Glutamatergic neuron (in vitro differentiated cells): ENCODE results near the gene MTERF2. TPM values are rescaled to one million over a fixed set of nuclear protein-coding genes. Genes with fewer than 3 reads are reported as not detected.

ENCODE experiments used
- DNase-seq: peaks from one replicate; pipeline ENCODE4 v3.0.0; 2022
- H3K27ac Mint-ChIP-seq: one replicate; pipeline ENCODE4 v1.8.0; 2020; ENCODE audit warnings: mild to moderate bottlenecking, mixed read lengths, inconsistent platforms; ENCODE audit not compliant: unreplicated experiment
- H3K27me3 Mint-ChIP-seq: one replicate; pipeline ENCODE4 v1.8.0; 2020; ENCODE audit warnings: mild to moderate bottlenecking, moderate library complexity, mixed read lengths, inconsistent platforms; ENCODE audit not compliant: unreplicated experiment
- H3K36me3 Mint-ChIP-seq: one replicate; pipeline ENCODE4 v1.8.0; 2020; ENCODE audit warnings: mild to moderate bottlenecking, mixed read lengths, inconsistent platforms; ENCODE audit not compliant: unreplicated experiment
- H3K4me1 Mint-ChIP-seq: one replicate; pipeline ENCODE4 v1.8.0; 2020; ENCODE audit warnings: mild to moderate bottlenecking, low read depth, mixed read lengths, inconsistent platforms; ENCODE audit not compliant: unreplicated experiment
- H3K4me3 Mint-ChIP-seq: one replicate; pipeline ENCODE4 v1.8.0; 2020; ENCODE audit warnings: mild to moderate bottlenecking, mixed read lengths, inconsistent platforms; ENCODE audit not compliant: unreplicated experiment
- H3K9me3 Mint-ChIP-seq: one replicate; pipeline ENCODE4 v1.8.0; 2020; ENCODE audit warnings: mild to moderate bottlenecking, moderate library complexity, mixed read lengths, inconsistent platforms; ENCODE audit not compliant: unreplicated experiment
- total RNA-seq: library from RNA; stranded (reverse); fragmentation: NEBNext Ultra II Directional; extraction: Animal tissue kit (Norgen Biotek cat#: 25700); gene quantifications from one replicate; pipeline ENCODE4 v1.2.1, GENCODE V29; 2021; ENCODE audit not compliant: unreplicated experiment
- TF ChIP-seq, protein P1 (sequence below): fragments of 200-600 bp; sonication (generic); IDR thresholded peaks from one replicate; pipeline ENCODE4 v1.5.0; 2021; ENCODE audit not compliant: partially characterized antibody, unreplicated experiment

The MTERF2 gene
- total RNA-seq, 1 donor from 2014 or later, result 13.2 TPM

DNA sequence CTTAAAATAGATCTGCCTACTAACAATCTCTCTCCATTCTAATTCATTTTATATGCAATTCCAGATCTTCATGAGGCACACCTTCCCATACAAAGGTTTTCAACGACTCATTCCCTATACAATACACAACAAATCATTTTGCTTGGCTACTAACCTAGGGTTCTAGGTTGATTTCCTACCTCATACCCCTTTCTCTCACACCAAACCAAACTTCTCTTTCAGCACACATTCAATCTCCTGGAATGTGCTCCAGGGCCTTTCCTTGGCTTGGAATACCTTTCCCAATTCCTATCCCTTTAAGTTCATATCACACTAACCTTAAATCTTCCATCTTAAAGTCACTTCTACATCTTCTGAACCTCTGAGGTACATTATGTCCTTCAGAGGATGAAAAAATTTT lies 38.7 kb upstream of the MTERF2 start:
- Mint-ChIP-seq H3K36me3 (no peaks in the 10 kb centered on the region), H3K9me3 (no peaks in the 10 kb centered on the region), H3K4me3 (no peak overlapping the region), H3K27me3 (peaks cover 1% of the 10 kb centered on the region), H3K4me1 (peaks cover 5% of the 10 kb centered on the region), H3K27ac (no peak overlapping the region)
- DNase-seq, result no peak
- TF ChIP-seq, protein P1, sequence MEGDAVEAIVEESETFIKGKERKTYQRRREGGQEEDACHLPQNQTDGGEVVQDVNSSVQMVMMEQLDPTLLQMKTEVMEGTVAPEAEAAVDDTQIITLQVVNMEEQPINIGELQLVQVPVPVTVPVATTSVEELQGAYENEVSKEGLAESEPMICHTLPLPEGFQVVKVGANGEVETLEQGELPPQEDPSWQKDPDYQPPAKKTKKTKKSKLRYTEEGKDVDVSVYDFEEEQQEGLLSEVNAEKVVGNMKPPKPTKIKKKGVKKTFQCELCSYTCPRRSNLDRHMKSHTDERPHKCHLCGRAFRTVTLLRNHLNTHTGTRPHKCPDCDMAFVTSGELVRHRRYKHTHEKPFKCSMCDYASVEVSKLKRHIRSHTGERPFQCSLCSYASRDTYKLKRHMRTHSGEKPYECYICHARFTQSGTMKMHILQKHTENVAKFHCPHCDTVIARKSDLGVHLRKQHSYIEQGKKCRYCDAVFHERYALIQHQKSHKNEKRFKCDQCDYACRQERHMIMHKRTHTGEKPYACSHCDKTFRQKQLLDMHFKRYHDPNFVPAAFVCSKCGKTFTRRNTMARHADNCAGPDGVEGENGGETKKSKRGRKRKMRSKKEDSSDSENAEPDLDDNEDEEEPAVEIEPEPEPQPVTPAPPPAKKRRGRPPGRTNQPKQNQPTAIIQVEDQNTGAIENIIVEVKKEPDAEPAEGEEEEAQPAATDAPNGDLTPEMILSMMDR, result no peak

DNA sequence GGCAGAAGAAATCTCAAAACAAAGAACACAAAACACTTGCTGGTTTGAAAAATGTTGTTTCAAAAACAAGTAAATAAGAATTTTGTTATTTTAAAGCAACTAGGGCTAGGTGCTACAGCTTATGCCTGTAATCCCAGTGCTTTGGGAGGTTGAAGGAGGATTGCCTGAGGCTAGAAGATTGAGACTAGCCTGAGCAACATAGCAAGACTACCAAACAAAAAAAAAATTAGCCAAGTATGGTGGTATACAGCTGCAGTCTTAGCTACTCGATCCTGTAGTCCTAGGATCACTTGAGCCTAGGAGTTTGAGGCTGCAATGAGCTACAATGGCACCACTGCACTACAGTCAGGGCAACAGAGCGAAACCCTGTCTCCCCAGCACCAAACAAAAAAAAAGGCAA lies 32.6 kb upstream of the MTERF2 start:
- H3K4me3 Mint-ChIP-seq, result no peak overlapping the region
- H3K36me3 Mint-ChIP-seq, result no peaks in the 10 kb centered on the region

DNA sequence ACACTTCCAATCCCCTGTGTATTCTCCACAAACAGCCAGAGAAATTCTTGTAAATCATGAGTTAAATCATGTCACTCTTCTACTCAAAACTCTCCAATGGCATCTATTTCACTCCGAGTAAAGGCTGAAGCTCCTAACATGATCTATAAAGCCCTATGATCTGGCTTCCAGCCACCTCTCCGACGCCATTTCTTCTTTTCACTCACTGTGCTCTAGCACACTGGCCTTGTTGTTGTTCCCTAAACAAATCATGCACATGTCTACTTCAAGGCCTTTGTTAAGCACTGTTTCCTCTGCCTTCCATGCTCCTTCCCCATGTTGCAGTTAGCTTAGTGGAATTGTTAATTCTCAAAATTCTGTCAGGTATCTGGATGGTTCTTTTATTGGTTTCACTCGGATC lies 30.1 kb upstream of the MTERF2 start:
- no peak for DNase-seq
- TF ChIP-seq, protein P1, result no peak
- no peaks in the 10 kb centered on the region for H3K27me3 Mint-ChIP-seq
- H3K4me3 Mint-ChIP-seq, result no peak overlapping the region
- H3K36me3 Mint-ChIP-seq, result no peaks in the 10 kb centered on the region
- H3K9me3 Mint-ChIP-seq, result no peaks in the 10 kb centered on the region
- no peaks in the 10 kb centered on the region for H3K4me1 Mint-ChIP-seq
- no peak overlapping the region for H3K27ac Mint-ChIP-seq

More for the DNA sequence above, 32.6 kb upstream of the MTERF2 start:
- no peak overlapping the region for H3K27ac Mint-ChIP-seq
- H3K4me1 Mint-ChIP-seq, result no peaks in the 10 kb centered on the region
- TF ChIP-seq, protein P1, result no peak
- DNase-seq, result no peak
- H3K27me3 Mint-ChIP-seq, result no peaks in the 10 kb centered on the region
- no peaks in the 10 kb centered on the region for H3K9me3 Mint-ChIP-seq

DNA sequence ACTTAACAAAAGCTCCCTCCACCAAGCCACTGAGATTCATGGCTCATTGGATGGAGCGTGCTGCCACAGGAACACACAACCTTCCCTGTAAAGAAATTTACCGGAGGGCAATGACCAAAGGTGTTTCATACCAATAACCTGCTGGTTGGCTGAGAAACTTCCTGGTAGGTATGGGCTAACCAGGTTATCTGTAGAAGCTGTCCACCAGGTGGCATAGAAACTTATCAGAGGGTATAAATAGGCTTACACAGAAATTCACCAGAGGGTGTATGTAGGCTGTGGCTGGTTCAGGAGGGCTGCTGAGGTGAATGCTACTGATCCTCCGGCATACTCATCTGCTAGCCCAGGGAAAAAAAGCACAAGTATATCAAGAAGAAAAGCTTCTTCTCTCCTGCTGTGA lies 27.1 kb upstream of the MTERF2 start:
- Mint-ChIP-seq H3K9me3 (no peaks in the 10 kb centered on the region), H3K36me3 (no peaks in the 10 kb centered on the region), H3K4me1 (no peaks in the 10 kb centered on the region), H3K27ac (no peak overlapping the region), H3K4me3 (no peak overlapping the region), H3K27me3 (no peaks in the 10 kb centered on the region)
- DNase-seq, result no peak
- TF ChIP-seq, protein P1, result no peak

DNA sequence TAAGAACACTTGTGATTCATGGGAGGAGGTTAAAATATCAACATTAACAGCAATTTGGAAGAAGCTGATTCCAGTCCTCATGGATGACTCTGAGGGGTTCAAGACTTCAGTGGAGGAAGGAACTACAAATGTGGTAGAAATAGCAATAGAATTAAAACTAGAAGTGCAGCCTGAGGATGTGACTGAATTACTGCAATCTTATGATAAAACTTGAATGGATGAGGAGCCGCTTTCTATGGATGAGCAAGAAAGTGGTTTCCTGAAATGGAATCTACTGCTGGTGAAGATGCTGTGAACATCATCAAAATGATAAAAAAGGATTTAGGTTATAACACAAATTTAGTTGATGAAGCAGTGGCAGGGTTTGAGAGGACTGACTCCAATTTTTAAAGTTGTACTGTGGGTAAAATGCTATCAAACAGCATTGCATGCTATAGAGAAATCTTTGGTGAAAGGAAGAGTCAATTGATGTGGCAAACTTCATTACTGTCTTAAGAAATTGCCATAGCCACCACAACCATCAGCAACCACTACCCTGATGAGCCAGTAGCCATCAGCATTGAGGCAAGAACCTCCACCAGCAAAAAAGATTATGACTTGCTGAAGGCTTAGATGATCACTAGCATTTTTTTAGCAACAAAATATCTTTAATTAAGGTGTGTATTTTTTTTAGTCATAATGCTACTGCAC lies 25.9 kb upstream of the MTERF2 start:
- H3K27ac Mint-ChIP-seq, result no peak overlapping the region
- H3K27me3 Mint-ChIP-seq, result no peaks in the 10 kb centered on the region
- H3K4me1 Mint-ChIP-seq, result no peaks in the 10 kb centered on the region
- TF ChIP-seq, protein P1, result no peak
- H3K9me3 Mint-ChIP-seq, result peaks cover 2% of the 10 kb centered on the region
- DNase-seq, result no peak
- H3K36me3 Mint-ChIP-seq, result peaks cover 5% of the 10 kb centered on the region
- H3K4me3 Mint-ChIP-seq, result no peak overlapping the region
